Measurements from ENCODE around the gene P3H4.
"Not testable (repeated sequence)": the region's sequence is repeated elsewhere in the genome, so short reads cannot be mapped to it uniquely, and the experiment has no call there.

Gene P3H4

GRCh38 chr17:41811549-41812380 is at the start of gene P3H4:
P3H4 (minus strand) TSS chr17:41811949; CDS start chr17:41811915, 34 bp downstream.
- DNase-seq (ENCODE audit: low read depth): peak; percentile 50

GRCh38 chr17:41860254-41860931 is 48.6 kb upstream of the P3H4 start:
- no peak for DNase-seq (ENCODE audit: low read depth)

DNA sequence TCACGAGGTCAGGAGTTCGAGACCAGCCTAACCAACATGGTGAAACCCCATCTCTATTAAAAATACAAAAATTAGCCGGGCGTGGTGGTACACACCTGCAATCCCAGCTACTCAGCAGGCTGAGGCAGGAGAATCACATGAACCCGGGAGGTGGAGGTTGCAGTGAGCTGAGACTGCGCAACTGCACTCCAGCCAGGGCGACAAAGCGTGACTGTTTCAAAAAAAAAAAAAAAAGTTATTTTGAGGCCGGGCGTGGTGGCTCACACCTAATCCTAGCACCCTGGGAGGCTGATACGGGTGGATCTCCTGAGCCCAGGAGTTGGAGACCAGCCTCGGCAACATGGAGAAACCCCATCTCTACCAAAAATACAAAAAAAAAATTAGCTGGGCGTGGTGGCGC is 39.6 kb upstream of the P3H4 start:
- DNase-seq (ENCODE audit: low read depth): not testable (repeated sequence)

DNA sequence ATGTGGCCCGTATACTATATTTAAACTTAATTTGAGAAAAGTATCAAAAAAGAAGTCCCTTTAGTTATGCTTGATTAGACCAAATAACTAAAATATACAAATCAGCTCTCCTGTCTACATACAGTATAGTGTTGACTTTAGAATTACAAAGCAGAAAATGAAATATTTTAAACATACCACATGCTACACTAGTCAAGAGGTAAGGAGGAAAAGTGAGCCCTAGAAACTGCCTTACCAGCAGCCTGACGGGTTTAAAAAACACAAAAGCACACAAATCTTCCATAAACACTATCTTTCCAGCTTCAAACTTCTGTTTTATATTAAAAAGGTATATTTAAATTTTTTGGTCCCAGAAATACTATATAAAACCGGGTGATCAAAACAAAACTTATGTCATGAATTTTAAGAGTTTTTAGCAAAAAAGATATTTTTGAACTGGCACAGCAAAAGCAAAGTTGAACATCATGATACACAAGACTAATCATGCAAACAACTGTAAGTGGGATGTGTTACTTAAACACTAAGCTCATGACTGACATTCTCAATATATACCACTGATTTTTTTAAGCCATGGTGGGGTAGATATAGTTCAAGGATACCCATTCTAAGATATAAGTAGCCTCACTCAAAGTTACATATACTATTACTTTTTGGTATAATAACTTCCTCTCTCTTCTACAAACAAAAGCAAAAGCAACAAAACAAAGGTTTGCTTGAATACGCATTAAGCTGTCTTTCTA is 37.7 kb upstream of the P3H4 start:
- DNase-seq (ENCODE audit: low read depth): no peak

- DNase-seq (ENCODE audit: low read depth): no peak
Observed at GRCh38 chr17:41848788-41849187, 37.0 kb upstream of the P3H4 start.

DNA sequence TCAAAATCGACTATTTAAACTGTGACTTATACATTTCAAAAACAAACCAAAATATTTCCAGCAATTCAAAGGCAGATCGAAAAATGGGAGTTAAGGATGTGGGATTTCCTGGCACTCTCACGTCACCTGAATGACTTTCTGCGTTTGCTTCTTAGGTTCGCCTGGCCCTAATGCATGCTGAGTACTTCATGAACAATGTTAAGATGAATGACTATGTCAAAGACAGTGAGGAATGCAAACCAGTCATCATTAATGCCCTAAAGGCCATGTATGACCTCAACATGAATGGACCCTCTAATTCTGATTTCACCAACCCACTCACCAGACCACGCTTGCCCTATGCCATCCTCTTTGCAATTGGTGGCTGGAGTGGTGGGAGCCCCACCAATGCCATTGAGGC is 33.2 kb upstream of the P3H4 start:
- no peak for DNase-seq (ENCODE audit: low read depth)

DNA sequence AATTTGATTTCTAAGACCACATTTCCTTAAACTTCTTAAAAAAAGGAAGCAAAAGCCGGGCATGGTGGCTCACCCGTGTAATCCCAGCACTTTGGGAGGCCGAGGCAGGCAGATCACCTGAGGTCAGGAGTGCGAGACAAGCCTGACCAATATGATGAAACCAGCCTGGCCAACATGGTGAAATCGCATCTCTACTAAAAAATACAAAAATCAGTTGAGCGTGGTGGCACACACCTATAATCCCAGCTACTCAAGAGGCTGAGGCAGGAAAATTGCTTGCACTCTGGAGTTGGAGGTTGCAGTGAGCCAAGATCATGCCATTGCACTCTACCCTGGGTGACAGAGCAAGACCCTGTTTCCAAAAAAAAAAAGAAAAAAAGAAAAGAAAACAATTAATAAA is 29.0 kb upstream of the P3H4 start:
- DNase-seq (ENCODE audit: low read depth): not testable (repeated sequence)

DNA sequence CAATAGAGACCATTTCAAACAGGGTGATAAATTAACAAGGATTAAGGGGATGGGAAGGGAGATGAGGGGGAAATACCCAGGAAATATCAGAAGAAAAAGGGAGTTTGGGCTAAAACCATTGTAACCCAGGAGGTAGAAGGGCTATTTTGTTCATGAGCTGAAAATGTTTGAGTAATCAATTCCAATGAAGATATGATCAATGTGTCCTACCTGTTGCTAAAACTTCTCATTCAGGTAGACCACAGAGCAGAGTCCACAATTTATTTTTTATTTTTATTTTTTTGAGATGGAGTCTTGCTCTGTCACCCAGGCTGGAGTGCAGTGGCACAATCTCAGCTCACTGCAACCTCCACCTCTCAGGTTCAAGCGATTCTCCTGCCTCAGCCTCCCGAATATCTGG is 27.7 kb upstream of the P3H4 start:
- not testable (repeated sequence) for DNase-seq (ENCODE audit: low read depth)

DNA sequence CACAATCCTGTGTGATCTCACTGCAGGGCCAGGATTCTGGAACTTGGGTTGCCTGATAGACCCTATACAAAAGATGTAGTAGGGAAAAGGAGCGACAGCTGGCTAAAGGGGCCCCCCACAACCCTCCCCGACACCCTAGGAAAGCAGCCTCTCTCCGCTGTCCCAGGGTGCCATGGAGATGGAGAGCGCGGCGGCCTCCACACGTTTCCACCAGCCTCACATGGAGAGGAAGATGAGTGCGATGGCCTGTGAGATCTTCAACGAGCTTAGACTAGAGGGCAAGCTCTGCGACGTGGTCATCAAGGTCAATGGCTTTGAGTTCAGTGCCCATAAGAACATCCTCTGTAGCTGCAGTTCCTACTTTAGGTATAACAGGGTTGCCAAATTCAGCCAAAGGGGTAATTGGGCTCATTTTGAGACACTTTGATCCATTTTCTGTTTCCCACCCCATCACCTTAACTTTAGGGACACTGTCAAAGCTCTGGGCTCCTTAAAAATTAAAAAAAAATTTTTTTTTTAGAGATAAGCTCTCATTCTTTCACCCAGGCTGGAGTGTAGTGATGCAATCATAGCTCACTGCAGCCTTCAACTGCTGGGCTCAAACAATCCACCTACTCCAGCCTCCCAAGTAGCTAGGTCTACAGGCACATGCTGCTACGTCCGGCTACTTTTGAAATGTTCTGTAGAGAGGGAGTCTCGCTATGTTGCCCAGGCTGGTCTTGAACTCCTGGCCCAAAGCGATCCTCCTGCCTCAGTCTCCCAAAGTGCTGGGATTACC is 26.2 kb upstream of the P3H4 start, which contains the start of gene KLHL10:
KLHL10 (plus strand) TSS at position 65 of the 778 bp plus-strand sequence; CDS start at position 173, 108 bp downstream.
- no peak for DNase-seq (ENCODE audit: low read depth)

DNA sequence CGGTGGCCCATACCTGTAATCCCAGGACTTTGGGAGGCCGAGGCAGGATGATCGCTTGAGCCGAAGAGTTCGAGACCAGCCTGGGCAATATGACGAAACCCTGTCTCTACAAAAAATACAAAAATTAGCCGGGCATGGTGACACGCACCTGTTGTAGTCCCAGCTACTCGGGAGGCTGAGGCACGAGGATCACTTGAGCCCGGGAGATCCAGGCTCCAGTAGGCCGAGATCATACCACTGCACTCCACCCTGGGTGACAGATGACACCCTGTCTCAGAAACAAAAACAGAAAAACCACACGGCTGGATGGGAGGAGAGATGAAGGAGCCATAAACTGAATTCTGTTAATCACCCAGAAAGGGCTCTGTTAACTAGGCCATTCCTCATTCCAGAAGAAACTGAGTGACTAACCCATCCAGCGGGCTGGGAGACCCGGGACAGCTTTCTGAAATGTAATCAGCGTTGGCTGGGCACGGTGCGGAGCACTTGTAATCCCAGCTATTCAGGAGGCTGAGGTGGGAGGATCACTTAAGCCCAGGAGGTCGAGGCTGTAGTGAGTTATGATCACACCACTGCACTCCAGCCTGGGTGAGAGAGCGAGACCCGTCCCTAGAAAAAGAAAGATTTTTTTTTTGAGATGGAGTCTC is 24.9 kb upstream of the P3H4 start:
- DNase-seq (ENCODE audit: low read depth): no peak

- peak; percentile 47 for DNase-seq (ENCODE audit: low read depth)
Observed at GRCh38 chr17:41835800-41836549, 24.2 kb upstream of the P3H4 start, which contains the start of gene NT5C3B. NT5C3B (minus strand) TSS chr17:41836232; CDS start chr17:41836193, 39 bp downstream.

GRCh38 chr17:41835214-41835799 is 23.6 kb upstream of the P3H4 start:
- no peak for DNase-seq (ENCODE audit: low read depth)

GRCh38 chr17:41829961-41830360 is 18.2 kb upstream of the P3H4 start:
- DNase-seq (ENCODE audit: low read depth): not testable (repeated sequence)

GRCh38 chr17:41825175-41825845 is 13.6 kb upstream of the P3H4 start:
- no peak for DNase-seq (ENCODE audit: low read depth)

DNA sequence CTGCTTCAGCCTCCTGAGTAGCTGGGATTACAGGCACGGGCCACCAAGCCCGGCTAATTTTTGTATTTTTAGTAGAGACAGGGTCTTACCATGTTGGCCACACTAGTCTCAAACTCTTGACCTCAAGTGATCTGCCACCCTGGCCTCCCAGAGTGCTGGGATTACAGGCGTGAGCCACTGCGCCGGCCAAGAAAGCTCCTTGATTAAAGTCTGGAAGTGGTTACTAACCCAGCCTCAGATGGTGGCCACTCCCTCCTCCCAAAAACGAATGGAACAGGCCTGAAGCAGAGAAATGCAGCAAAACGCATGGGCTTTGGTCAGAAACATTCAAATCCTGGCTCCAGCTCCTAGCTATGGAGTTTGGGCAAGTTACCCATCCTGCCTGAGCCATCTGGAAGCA is 12.3 kb upstream of the P3H4 start:
- no peak for DNase-seq (ENCODE audit: low read depth)

DNA sequence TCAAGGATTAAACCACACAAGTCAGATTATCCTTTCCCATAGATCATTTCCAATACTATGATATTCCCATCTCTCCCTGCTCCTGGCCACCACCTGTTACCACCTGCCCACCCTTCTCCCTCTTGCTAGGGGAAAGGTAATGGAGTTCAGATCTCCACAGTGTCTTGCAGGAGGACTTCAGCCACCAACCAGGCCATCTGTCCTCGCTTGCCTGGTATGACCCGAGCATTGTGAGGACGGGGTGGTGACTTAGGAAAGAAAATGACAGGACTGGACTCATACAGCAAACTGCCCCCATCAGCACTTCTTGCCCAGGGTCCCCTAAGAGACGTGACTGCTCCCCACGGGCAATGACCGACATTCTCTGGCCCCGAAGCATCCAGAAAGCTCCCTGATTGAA is 11.8 kb upstream of the P3H4 start:
- DNase-seq (ENCODE audit: low read depth): no peak

DNA sequence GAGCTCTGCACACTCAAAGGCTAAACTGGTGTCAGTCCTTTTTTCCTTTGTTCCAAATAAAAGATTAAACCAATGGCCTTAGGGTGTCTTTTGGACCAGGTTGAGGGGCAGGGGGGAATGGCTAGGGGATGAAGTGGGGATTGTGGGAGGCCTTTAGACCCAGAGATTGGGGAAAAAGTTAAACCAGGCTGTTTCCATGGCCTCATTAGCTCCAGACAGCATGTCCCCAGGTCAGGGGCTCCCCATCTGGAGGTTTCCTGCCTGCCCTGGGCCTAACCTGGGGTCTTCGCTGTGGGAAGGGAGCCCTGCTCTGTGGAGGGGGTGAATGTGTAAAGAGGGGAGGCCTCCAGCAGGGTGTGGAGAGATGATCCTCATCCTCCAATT is 11.4 kb upstream of the P3H4 start:
- no peak for DNase-seq (ENCODE audit: low read depth)

DNA sequence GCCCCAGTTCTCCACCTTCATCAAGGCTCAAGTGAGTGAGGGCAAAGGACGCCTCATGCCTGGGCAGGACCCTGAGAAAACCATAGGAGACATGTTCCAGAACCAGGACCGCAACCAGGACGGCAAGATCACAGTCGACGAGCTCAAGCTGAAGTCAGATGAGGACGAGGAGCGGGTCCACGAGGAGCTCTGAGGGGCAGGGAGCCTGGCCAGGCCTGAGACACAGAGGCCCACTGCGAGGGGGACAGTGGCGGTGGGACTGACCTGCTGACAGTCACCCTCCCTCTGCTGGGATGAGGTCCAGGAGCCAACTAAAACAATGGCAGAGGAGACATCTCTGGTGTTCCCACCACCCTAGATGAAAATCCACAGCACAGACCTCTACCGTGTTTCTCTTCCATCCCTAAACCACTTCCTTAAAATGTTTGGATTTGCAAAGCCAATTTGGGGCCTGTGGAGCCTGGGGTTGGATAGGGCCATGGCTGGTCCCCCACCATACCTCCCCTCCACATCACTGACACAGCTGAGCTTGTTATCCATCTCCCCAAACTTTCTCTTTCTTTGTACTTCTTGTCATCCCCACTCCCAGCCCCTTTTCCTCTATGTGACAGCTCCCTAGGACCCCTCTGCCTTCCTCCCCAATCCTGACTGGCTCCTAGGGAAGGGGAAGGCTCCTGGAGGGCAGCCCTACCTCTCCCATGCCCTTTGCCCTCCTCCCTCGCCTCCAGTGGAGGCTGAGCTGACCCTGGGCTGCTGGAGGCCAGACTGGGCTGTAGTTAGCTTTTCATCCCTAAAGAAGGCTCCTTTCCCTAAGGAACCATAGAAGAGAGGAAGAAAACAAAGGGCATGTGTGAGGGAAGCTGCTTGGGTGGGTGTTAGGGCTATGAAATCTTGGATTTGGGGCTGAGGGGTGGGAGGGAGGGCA is 10.7 kb upstream of the P3H4 start:
- no peak for DNase-seq (ENCODE audit: low read depth)
